UCSD-AML1 (cell line): Measurements from ENCODE around the gene ERC1.
"Not testable (repeated sequence)": the region's sequence is repeated elsewhere in the genome, so short reads cannot be mapped to it uniquely, and the experiment has no call there.

ENCODE experiments used
- DNase-seq: peaks from one replicate; lab custom pipeline; 2025; ENCODE audit not compliant: unreplicated experiment; lab: John Stamatoyannopoulos, UW

The ERC1 gene

DNA sequence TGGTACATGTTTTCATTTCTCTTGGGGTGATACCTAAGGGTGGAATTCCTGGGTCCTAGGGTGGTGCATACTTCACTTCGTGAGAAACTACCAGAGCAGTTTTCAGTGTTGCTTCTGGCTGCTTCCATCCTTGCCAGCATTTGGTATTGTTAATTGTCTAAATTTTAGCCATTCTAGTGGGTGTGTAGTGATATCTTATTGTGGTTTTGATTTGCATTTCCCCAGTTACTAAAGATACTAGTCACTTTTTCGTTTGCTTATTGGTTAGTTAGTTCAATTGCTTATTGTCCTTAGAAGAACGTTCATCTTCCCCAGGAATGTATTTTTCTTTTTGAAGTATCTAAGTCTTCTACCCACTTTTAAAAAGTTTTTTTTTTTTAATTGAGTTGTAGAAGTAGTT is 80.2 kb downstream of the ERC1 start:
- DNase-seq = no peak

DNA sequence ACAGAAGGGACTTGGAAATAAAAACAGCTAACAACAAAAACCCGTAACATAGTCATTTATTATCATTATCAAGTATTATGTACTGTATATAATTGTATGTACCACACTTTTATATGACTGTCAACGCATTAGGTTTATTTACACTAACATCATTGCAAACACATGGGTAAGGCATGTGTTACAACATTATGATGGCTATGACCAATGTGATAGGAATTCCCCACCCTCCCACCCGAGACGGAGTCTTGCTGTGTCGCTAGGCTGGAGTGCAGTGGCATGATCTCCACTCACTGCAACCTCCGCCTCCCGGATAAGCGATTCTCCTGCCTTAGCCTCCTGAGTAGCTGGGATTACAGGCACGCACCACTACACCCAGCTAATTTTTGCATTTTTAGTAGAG is 82.6 kb downstream of the ERC1 start:
- DNase-seq = no peak

GRCh38 chr12:1077036-1077803 is 86.2 kb downstream of the ERC1 start:
- no peak for DNase-seq

DNA sequence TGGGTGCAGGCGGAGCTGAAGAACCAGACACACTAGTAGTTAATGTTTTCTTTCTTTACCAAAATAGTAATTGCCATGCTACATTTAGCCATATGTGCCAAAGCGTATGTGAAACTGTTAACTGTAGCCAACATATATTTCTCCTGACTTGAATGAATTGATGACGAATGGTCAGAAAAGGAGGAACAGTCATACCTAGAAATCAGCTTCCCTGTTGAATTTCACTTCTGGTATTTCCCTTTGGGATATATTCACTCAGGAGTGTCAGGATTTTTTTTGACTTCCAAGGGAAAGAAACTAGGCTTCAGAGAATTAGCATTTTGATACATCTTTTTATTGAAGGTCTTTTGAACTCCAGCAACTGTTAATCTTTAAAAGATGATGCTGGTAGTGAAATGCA is 87.0 kb downstream of the ERC1 start:
- no peak for DNase-seq

DNA sequence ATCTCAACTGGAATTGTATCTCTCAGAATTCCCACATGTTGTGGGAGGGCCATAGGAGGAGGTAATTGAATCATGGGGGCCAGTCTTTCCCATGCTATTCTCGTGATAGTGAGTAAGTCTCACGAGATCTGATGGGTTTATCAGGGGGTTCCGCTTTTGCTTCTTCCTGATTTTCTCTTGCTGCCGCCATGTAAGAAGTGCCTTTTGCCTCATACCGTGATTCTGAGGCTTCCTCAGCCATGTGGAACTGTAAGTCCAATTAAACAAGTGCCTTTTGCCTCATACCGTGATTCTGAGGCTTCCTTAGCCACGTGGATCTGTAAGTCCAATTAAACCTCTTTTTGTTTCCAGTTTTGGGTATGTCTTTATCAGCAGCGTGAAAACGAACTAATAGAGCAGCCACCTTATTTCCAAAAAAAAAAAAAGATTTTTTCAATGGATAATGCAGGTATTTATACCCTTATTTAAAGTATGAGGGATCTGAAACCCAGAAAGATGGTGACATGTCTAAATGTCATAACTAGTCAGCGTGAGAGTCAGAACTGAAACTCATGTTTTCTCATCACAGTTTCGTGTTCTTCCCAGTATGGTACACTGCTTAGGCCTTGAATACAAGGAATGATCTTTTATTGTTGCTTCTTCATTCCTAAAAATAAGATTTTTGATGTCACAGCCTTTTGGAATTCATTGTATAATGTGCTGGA is 89.6 kb downstream of the ERC1 start:
- DNase-seq = no peak

DNA sequence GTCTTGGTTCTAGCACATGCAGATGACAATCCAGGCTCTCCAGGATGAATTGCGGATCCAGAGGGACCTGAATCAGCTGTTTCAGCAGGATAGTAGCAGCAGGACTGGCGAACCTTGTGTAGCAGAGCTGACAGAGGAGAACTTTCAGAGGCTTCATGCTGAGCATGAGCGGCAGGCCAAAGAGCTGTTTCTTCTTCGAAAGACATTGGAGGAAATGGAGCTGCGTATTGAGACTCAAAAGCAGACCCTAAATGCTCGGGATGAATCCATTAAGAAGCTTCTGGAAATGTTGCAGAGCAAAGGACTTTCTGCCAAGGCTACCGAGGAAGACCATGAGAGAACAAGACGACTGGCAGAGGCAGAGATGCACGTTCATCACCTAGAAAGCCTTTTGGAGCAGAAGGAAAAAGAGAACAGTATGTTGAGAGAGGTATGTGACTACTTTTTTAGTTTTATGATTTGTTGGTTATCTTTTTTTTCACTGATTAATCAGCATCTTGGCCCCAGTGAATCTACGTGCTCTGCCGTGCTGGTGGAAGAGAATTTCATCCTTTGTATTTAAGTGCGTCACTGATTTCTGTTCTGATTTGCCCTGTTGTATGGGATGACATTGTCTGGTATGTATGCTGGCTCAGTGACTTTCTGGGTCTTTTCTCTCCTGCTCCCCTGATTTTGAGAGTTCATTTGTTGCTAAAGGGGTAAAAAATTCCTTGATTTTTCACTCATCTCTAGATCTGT is 92.3 kb downstream of the ERC1 start:
- no peak for DNase-seq

DNA sequence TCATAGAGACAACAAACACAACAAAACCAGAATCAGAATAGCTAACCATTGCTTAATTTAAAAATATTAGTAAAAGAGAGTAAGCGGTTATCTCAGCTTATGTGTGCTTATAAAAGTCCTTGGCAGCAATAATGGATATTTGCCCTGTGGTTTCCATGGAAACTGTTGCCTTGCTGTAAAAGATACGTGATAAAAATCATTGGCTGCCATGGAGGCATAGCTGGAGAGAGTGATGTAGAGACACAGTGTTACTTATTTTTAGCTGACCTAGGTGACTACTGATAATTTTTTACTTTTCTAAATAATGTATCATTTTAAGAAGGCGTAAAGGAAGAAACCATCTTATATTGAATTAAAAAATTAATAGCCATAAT is 92.9 kb downstream of the ERC1 start:
- DNase-seq = no peak

- DNase-seq = no peak
Measured at GRCh38 chr12:1091350-1091749, 100.3 kb downstream of the ERC1 start.

DNA sequence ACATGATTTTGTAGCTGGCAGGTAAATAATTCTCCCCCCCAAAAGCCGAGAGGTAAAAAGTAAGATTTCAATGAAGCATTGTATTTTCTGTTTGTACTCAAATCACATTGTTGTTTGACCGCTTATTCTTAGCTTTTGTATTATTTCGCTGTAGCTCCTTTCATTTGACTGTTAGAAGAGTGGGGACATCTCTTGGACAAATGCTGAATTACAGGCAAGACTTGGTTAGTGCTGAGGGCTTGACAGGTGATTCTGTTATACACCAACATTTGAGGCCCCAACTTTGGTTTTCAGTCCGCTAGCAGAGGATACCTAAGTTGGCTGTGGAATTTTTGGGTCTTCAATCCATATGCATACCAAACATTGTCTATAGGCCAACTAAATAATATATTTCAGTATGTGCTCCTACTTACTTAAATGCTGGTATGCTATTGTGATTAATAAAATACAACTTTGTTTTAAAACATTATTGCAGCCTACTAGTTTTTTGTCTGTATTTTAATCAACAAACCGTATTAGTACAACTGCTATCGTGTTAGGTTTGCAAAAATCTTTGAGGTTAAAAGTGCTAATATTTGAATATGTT is 102.2 kb downstream of the ERC1 start:
- no peak for DNase-seq

DNA sequence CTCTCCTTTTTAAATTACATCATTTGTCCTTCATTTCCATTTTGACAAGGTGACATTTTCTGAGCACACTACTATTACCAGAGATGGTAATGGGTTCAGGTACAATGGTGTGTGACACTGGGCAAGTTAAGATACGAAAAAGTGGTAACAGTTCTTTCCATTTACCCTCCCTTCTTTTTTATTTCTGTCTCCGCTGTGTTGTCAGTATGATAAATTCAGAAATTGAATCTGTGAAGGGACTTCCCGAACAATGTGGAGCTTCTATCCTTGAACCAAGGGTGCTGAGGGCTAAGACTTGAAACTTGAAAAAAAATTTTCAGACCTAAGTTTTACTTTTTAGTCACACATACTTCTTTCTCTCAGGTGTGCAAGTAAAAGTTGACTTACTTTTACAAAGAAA is 103.7 kb downstream of the ERC1 start:
- DNase-seq = no peak

- DNase-seq = no peak
Measured at GRCh38 chr12:1099158-1099557, 108.1 kb downstream of the ERC1 start.

GRCh38 chr12:1099618-1100017 is 108.6 kb downstream of the ERC1 start:
- DNase-seq = not testable (repeated sequence)

DNA sequence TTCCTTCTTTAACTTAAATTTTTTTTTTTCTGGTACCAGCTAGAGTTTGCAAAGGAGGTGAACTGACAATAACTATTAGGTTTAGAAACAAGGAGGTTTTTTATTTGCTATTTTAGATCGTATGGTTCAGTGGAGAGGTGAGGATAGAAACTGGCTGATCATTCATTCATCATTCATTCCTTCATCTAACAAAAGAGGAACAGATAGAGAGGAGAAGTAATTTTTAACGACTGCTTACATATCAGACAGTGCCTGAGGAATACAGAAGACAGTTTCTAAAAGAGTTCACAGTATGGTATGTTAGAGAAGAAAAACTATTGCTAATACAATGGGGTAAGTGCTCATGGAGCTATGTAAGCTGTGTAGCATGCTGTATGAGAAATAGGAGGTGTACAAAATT is 111.1 kb downstream of the ERC1 start:
- no peak for DNase-seq

- DNase-seq = no peak
Measured at GRCh38 chr12:1102791-1103450, 111.9 kb downstream of the ERC1 start.

DNA sequence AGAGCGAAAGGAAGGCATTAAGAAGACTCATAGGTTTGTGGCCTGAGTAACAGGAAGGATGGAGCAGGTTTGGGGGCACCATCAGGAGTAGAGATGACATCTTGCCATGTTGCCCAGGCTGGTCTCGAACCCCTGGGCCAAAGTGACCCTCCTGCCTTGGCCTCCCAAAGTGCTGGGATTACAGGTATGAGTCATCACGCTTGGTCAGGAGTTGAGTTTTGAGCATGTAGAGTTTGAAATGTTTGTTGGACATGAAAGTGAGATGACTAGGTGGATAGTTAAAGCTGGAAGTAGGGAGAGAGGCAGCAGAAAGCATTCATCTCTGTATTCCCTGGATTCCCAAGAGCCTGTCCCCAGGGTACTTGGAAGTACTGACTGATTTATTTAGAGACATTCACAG is 112.6 kb downstream of the ERC1 start:
- DNase-seq = no peak

GRCh38 chr12:1104088-1104800 is 113.2 kb downstream of the ERC1 start:
- no peak for DNase-seq

GRCh38 chr12:1107669-1108068 is 116.6 kb downstream of the ERC1 start:
- DNase-seq = no peak

DNA sequence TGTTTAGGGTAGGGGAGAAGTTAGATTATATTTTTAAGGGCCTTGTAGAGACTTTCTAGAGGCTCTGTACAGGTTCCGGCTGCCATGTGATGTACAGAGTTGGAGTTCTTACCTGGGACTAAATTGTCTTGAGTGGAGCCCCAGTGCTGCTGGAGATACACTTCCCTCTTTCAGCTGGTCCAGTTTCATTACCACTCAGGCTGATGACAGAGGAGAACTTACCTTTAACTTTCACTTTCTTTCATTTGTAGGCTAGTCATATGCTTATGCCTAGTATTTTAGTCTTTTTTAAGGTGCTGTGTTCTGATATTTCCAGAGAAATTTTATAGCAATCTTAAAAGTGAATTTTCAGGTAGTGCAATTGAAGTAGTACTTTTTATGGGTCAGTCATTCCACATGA is 117.3 kb downstream of the ERC1 start:
- DNase-seq = no peak

DNA sequence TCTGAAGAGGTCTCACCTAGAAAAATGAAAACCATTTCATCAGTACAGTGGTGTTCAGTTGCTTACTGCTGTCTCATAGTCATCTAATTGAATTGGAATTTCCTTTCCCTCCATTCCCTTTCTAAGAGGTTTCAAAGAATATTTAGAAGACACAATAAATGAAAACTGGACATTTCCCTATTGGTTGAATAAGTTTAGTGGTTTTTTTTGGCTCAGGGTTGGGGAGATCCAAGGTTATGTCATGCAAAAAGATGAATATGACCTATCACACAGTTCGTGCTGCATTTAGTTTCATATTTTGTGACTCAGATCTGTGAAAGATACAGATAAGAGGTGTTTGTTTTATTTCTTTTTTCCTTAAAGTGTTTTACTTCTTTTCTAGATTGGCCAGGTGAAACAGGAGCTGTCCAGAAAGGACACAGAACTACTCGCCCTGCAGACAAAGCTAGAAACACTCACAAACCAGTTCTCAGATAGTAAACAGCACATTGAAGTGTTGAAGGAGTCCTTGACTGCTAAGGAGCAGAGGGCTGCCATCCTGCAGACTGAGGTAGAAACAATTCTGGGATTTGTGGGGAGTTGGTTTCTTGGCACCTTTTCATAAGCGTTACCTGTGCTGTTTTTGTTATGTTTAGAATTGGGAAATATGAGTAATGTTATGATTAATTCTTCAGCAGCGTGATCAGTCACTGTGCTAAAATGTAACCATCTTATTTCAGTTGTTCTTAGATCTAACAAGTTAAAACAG is 124.6 kb downstream of the ERC1 start:
- DNase-seq = no peak

DNA sequence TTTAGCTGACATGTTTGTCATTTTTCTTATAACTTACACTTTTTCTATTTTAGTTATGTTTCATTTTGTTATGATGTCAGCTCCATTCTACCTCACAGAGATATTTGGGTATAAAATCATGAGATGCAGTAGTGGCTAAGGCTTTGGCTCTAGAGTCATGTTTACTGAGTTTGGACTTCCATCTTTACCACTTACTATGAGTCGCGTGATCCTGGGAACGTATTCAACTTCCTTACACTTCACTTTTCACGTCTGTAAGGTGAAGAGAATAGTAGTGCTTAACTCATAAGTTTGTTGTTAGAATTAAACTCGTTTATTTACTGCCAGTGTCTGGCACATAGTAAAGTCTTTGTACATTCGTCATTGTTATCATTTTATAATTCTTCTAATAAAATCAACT is 126.3 kb downstream of the ERC1 start:
- DNase-seq = no peak
